GM12878 (cell line): ENCODE data around the gene TIMP3. TPM values are rescaled to one million over a fixed set of nuclear protein-coding genes. Genes with fewer than 3 reads are reported as not detected.

ENCODE experiments used
- ATAC-seq: fragments of 200-7000 bp; cut with Tn5 transposase; 3 replicates; pipeline ENCODE4 v1.9.1; 2020; ENCODE audit warnings: mild to moderate bottlenecking, moderate library complexity
- BruUV-seq: library from RNA; stranded (reverse); fragments of 400-500 nt; replicated peaks from 2 replicates; lab custom pipeline; 2021; lab: Mats Ljungman, UMichigan
- CTCF ChIA-PET: fragments of 300-600 bp; sonication (Branson Sonifier 250); formaldehyde crosslinking; extraction: SDS; loops from one replicate; lab custom pipeline; 2021; ENCODE audit warnings: inconsistent platforms; lab: Yijun Ruan, JAX
- POLR2A ChIA-PET: fragments of 350-600 bp; formaldehyde crosslinking; extraction: SDS; loops from one replicate; lab custom pipeline; 2021; ENCODE audit warnings: inconsistent platforms; lab: Charles Lee
- RAD21 ChIA-PET: fragments of 300-600 bp; sonication (Branson Sonifier 250); formaldehyde crosslinking; loops from one replicate; lab custom pipeline; 2023; ENCODE audit warnings: antibody characterized with exemption; ENCODE audit not compliant: unreplicated experiment; lab: Charles Lee
- SMC1A ChIA-PET: fragments of 300-600 bp; sonication (Branson Sonifier 250); formaldehyde crosslinking; loops from one replicate; lab custom pipeline; 2023; ENCODE audit not compliant: unreplicated experiment, uncharacterized antibody; lab: Charles Lee
- DNase-seq: peaks from one replicate; pipeline ENCODE4 v3.0.0-alpha.2; 2011; ENCODE audit warnings: low read depth, low spot score
- FAIRE-seq: peaks from 3 replicates; lab custom pipeline; 2011; peaks lifted over from hg19 to GRCh38; lab: Jason Lieb, UNC
- H2AFZ ChIP-seq: 2 replicates; pipeline ENCODE4 v1.6.0; 2011; ENCODE audit warnings: low read depth, low read length, control low read depth; ENCODE audit not compliant: control insufficient read depth
- H3K27ac ChIP-seq: 2 replicates; pipeline ENCODE4 v1.5.1; 2011; ENCODE audit warnings: control low read depth; ENCODE audit not compliant: control insufficient read depth, insufficient read depth
- H3K27me3 ChIP-seq, 2 experiments: replicated peaks in 1 of 2; 2 replicates each; pipeline versions ENCODE4 v1.6.0 to v1.6.1; 2011; ENCODE audit warnings: low read length in 1 of 2; ENCODE audit not compliant: control insufficient read depth in 2 of 2, insufficient read depth in 2 of 2
- H3K36me3 ChIP-seq, 2 experiments: 2 replicates each; pipeline ENCODE4 v1.5.1; 2011; ENCODE audit warnings: low read length in 1 of 2; ENCODE audit not compliant: control insufficient read depth in 2 of 2, insufficient read depth in 2 of 2
- H3K4me1 ChIP-seq: 2 replicates; pipeline ENCODE4 v1.6.1; 2011; ENCODE audit warnings: mild to moderate bottlenecking, low read length, moderate library complexity, mixed read lengths; ENCODE audit not compliant: control insufficient read depth, insufficient read depth
- H3K4me2 ChIP-seq: 2 replicates; pipeline ENCODE4 v1.6.0; 2011; ENCODE audit warnings: control low read depth; ENCODE audit not compliant: control insufficient read depth, insufficient read depth
- H3K4me3 ChIP-seq: fragments of 200-600 bp; sonication (generic); 2 replicates; pipeline ENCODE4 v1.5.1; 2016
- H3K79me2 ChIP-seq: 2 replicates; pipeline ENCODE4 v1.6.0; 2011; ENCODE audit warnings: low read length; ENCODE audit not compliant: control insufficient read depth, insufficient read depth
- H3K9ac ChIP-seq: 2 replicates; pipeline ENCODE4 v1.8.0; 2011; ENCODE audit warnings: low read length, control low read depth, mixed read lengths; ENCODE audit not compliant: control insufficient read depth, insufficient read depth
- H3K9me3 ChIP-seq: replicated peaks from 3 replicates; pipeline ENCODE4 v1.5.1; 2011; ENCODE audit warnings: mild to moderate bottlenecking, low read length; ENCODE audit not compliant: control insufficient read depth, insufficient read depth
- H4K20me1 ChIP-seq: 2 replicates; pipeline ENCODE4 v1.6.0; 2011; ENCODE audit not compliant: control insufficient read depth, insufficient read depth
- CHD2 ChIP-seq: IDR thresholded peaks from 2 replicates; pipeline ENCODE4 v1.6.1; 2011; ENCODE audit warnings: low read depth, low read length, improper control_type of control experiment, borderline replicate concordance
- EP300 ChIP-seq, 2 experiments: fragments of 150-350 bp in 1 of 2; IDR thresholded peaks; 2 replicates each; pipeline ENCODE4 v1.6.1; 2011 to 2012; ENCODE audit warnings: low read depth in 2 of 2, low read length in 2 of 2, borderline replicate concordance in 1 of 2, improper control_type of control experiment in 1 of 2, inconsistent platforms in 1 of 2; ENCODE audit not compliant: control insufficient read depth in 1 of 2
- KDM1A ChIP-seq: fragments of 200-600 bp; sonication (generic); IDR thresholded peaks from 2 replicates; pipeline ENCODE4 v1.6.1; 2016; ENCODE audit warnings: borderline replicate concordance
- MTA2 ChIP-seq: fragments of 450-650 bp; IDR thresholded peaks from 2 replicates; pipeline ENCODE4 v1.6.1; 2016; ENCODE audit warnings: low read depth, mild to moderate bottlenecking, moderate library complexity
- POLR2AphosphoS5 ChIP-seq: IDR thresholded peaks from 2 replicates; pipeline ENCODE4 v1.6.1; 2011; ENCODE audit warnings: mild to moderate bottlenecking, low read length, inconsistent platforms
- SP1 ChIP-seq: IDR thresholded peaks from one replicate; pipeline ENCODE4 v1.6.1; 2011; ENCODE audit warnings: low read depth, low read length
- SUPT20H ChIP-seq: IDR thresholded peaks from 2 replicates; pipeline ENCODE4 v1.6.1; 2011; ENCODE audit warnings: low read depth, mild to moderate bottlenecking, low read length, moderate library complexity, borderline replicate concordance; ENCODE audit not compliant: control insufficient read depth
- SUZ12 ChIP-seq: fragments of 200-600 bp; sonication (generic); IDR thresholded peaks from one replicate; pipeline ENCODE4 v1.6.1; 2018; ENCODE audit warnings: antibody characterized with exemption, mild to moderate bottlenecking; ENCODE audit not compliant: unreplicated experiment
- ZSCAN29 ChIP-seq: fragments of 450-650 bp; IDR thresholded peaks from 2 replicates; pipeline ENCODE4 v1.6.1; 2017; ENCODE audit warnings: mild to moderate bottlenecking, moderate library complexity
- WGBS: methylation state at CpG from one replicate; pipeline ENCODE4 v1.1.6; 2016; ENCODE audit warnings: low lambda C conversion rate; ENCODE audit not compliant: insufficient replicate concordance, insufficient coverage; ENCODE audit errors: missing lambda C conversion rate; 5-methylcytosine and 5-hydroxymethylcytosine counted together
- in situ Hi-C: fragments of 300-500 bp; cut with MboI; formaldehyde crosslinking; loops from 9 replicates; pipeline ENCODE4 v1.14.3; 2018; ENCODE audit warnings: mixed read lengths
- intact Hi-C: fragments of 100-400 bp; cut with micrococcal nuclease; formaldehyde crosslinking; loops from one replicate; pipeline ENCODE4 v1.14.2; 2022; ENCODE audit not compliant: unreplicated experiment
- polyA plus RNA-seq, 11 experiments: library from polyadenylated mRNA; depleted of rRNA in 4 of 11; unstranded in 6 of 11; stranded (reverse) in 5 of 11; fragments of >200 nt; fragmentation: Nextera tagmentation in 4 of 11; fragmentation: Illumina TruSeq in 1 of 11; extraction: Ambion mirVana in 4 of 11; extraction: Trizol in 1 of 11; gene quantifications; 1 replicate in 1 of 11; 2 replicates in 10 of 11; pipeline versions ENCODE4 v1.2.1 to v1.2.3, GENCODE V29; 2011 to 2016; ENCODE audit warnings: inconsistent platforms in 2 of 11, missing spikeins in 2 of 11, low read depth in 1 of 11
- total RNA-seq, 4 experiments: library from RNA; depleted of rRNA in 3 of 4; stranded (reverse); fragments of >200 nt in 3 of 4; fragmentation: Illumina TruSeq in 1 of 4; extraction: Trizol in 1 of 4; gene quantifications; 2 replicates each; pipeline versions ENCODE4 v1.2.1 to v1.2.3, GENCODE V29; 2013 to 2021
- TF ChIP-seq, protein P1 (sequence below): fragments of 450-650 bp; formaldehyde crosslinking; IDR thresholded peaks from 2 replicates; pipeline ENCODE4 v1.4.0; 2020; ENCODE audit warnings: mild to moderate bottlenecking, moderate library complexity

The TIMP3 gene
- total and polyA plus RNA-seq, 10 of the 15 experiments (the other 5 are each of a cell fraction or from before 2014, with no cell fraction given), result 0.01 to 0.74 (median 0.27) TPM; not detected in 5

DNA sequence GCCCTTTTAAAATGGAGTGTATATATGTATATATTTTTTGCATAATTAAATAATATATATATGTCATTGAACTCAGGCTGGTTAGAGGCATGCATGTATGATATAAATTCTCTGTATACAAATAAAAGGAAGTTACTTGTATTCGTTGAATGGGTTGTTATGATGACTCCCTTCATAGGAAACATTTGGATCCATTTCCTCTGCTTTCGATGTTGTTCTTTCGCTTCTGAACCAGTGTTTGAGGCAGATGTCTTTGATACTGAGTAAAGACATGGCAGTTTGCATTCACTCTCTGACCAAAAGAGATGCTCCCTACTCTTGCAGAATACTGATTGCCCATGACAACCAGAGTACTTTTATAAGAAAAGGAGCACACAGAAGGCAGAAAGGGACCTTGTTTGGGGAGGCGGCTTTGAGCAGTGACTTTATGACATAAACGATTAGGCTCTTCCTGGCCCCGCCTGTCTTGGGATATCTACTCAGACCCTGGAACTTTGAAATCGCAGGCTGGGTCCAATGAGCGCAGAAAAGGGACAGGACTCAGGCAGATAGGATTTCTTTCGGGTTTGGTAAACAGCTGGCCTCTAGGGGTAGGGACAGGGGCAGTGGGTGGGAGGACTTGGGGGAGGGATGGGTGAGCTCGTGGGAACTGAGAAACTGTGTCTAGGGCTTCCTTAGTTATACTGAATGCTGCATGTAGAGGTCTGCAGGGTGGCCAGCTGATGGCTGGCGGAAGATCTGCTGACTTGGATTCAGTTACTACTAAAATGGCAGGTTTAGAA lies 23.2 kb downstream of the TIMP3 start:
- Histone ChIP-seq H4K20me1 (no peaks in the 10 kb centered on the region), H3K36me3 (no peaks in the 10 kb centered on the region)
- ATAC-seq, result no peak
- intact Hi-C loops, result no loop called here
- TF ChIP-seq, protein P1, sequence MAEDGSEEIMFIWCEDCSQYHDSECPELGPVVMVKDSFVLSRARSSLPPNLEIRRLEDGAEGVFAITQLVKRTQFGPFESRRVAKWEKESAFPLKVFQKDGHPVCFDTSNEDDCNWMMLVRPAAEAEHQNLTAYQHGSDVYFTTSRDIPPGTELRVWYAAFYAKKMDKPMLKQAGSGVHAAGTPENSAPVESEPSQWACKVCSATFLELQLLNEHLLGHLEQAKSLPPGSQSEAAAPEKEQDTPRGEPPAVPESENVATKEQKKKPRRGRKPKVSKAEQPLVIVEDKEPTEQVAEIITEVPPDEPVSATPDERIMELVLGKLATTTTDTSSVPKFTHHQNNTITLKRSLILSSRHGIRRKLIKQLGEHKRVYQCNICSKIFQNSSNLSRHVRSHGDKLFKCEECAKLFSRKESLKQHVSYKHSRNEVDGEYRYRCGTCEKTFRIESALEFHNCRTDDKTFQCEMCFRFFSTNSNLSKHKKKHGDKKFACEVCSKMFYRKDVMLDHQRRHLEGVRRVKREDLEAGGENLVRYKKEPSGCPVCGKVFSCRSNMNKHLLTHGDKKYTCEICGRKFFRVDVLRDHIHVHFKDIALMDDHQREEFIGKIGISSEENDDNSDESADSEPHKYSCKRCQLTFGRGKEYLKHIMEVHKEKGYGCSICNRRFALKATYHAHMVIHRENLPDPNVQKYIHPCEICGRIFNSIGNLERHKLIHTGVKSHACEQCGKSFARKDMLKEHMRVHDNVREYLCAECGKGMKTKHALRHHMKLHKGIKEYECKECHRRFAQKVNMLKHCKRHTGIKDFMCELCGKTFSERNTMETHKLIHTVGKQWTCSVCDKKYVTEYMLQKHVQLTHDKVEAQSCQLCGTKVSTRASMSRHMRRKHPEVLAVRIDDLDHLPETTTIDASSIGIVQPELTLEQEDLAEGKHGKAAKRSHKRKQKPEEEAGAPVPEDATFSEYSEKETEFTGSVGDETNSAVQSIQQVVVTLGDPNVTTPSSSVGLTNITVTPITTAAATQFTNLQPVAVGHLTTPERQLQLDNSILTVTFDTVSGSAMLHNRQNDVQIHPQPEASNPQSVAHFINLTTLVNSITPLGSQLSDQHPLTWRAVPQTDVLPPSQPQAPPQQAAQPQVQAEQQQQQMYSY, result no peak
- TF ChIP-seq KDM1A (no peak), SUZ12 (no peak), SUPT20H (no peak), MTA2 (no peak), SP1 (no peak), POLR2AphosphoS5 (no peak), CHD2 (no peak), ZSCAN29 (no peak), EP300 (IDR thresholded peaks at IDR 0.05; ENCODE audit: borderline replicate concordance in 1 of 2, control insufficient read depth in 1 of 2, low read depth in 2 of 2, low read length in 2 of 2) (no peak)
- TF ChIP-seq, all 136 proteins: peak for 0
- SMC1A ChIA-PET, result no interaction called here
- no TSS peak for BruUV-seq
- Histone ChIP-seq H3K4me2 (no peak overlapping the region), H3K27ac (no peak overlapping the region), H3K27me3 (no peaks in the 10 kb centered on the region), H3K9me3 (no peaks in the 10 kb centered on the region), H3K9ac (no peak overlapping the region), H3K4me3 (no peak overlapping the region), H2AFZ (no peak overlapping the region), H3K4me1 (no peaks in the 10 kb centered on the region), H3K79me2 (no peaks in the 10 kb centered on the region)
- CTCF ChIA-PET, result no interaction called here
- POLR2A ChIA-PET, result no interaction called here
- WGBS, result 27% methylated on average over 11 of the region's 11 CpGs
- FAIRE-seq, result no peak
- no peak for DNase-seq
- in situ Hi-C loops, result no loop called here
- RAD21 ChIA-PET, result no interaction called here
